ENCODE results near the gene ATP2B2.

ATP2B2 gene

GRCh38 chr3:10447110-10447509 is 58.3 kb downstream of the ATP2B2 start:
- no peak for DNase-seq

- DNase-seq = no peak
Measured at GRCh38 chr3:10445561-10446175, 59.7 kb downstream of the ATP2B2 start.

GRCh38 chr3:10444511-10444910 is 60.9 kb downstream of the ATP2B2 start:
- no peak for DNase-seq

DNA sequence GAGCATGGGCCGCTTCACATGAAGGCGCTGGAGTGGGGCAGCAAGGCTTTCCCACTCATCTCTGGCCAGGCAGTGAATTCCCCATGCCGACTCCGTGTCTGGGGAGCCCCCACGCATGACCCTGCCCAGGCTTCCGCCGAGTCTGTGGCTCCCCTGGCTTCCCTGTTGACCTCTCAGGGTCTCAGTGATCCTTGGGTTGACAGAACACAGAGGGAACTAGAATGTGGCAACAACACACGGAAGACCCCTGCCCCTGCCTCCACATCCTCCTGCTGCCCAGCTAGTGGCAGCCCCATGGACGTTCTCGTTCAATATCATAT is 61.3 kb downstream of the ATP2B2 start:
- no peak for DNase-seq

DNA sequence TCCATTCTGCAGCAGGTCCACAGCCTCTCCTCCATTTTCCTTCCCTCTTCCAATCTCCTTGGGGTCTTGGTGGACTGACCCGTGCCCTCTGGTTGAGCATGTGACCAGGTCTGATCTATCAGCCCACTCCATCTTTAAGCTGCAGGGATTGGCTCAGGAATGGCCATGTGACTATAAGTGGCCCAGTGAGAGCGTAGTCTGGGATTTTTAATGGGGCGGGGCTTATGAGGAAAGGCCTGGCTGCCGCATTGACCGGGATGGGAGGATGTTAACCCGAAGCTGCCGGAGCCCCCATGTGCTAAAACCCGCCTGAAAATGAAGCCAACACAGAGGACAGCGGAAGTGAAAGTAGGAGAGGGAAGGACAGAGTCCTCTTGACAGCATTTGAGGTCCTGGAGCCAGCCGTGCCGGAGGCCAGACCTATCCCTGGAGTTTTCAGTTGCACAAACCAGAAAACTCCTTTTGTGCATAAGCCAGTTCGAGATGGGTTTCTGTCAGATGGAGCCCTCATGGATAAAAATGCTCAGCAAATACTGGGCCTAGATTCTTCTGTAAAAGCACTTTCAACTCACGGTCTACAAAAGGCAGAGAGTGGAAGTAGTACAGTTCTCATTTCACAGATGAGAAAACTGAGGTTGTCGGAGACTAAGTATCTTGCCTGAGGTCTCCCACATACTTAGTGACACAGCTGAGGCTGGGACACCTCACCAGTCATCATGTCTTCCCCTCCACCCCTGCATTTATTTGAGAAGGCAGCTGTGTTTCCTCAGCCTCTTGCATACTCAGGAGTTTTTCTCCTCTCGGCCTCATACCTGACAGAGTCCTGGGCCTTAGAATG is 61.9 kb downstream of the ATP2B2 start:
- DNase-seq = no peak

GRCh38 chr3:10442151-10442795 is 63.1 kb downstream of the ATP2B2 start:
- no peak for DNase-seq

DNA sequence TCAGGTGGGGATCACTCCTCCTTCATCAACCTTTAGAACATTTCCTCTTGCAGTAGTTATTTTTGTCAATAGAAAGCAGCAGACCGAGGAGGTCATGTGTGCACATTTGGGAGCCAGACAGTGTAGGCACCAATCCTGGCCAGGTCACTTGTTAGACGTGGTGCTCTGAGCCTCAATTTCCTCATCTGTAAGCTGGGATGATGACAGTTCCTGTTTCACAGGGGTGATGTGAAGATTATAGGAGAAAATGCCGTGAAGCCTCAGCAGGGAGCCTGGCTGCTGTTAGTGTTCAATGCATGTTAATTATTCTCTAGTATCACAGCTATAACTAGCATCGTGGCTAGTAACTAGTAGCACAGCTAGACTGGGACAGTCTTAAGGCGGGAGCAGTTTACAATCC is 64.7 kb downstream of the ATP2B2 start:
- no peak for DNase-seq

- no peak for DNase-seq
Measured at GRCh38 chr3:10438902-10439610, 66.3 kb downstream of the ATP2B2 start.

DNA sequence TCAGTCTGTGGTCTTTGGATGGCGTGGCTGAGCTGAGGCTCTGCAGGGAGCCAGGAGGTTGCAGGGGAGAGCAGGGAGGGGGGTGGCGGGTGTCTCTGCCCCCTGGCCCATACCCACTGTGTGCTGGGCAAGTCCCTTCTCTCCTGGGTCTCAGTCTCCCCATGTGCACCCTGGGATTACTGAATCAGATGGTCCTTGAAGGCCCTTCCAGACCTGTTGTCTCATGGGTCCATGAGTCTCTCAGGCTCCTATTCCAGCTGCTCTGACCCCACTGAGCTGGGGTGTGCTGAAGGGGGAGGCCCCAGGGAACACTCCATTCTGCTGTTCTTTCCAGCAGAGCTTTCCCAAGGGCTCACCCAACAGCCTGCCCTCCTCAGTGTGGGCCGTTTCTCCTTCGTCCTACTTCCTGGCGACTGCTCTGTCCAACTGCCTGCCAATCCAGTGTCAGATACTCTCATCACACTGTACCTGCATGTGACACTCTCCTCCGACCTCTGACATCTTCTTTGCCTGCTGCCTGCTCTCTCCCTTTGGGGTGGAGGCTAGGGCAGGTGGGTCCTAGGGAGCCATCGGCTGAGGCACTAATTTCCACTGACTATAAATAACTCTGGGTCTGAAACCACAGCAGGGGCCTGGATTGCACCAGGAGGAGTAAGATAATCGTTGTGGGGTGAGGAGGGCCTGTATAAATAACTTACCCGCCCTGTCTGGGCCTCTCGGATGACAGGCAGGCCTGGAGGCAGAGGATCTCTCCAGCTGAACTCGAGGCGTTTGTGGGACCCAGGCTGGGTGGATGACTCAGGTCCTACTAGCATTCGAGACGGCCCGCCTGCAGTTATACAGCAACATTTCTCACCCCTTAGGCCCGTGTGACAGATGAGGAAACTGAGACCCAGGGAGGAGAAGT is 67.1 kb downstream of the ATP2B2 start:
- DNase-seq = no peak

- DNase-seq = no peak
Measured at GRCh38 chr3:10437272-10437994, 68.0 kb downstream of the ATP2B2 start.

- DNase-seq = no peak
Measured at GRCh38 chr3:10435850-10436249, 69.5 kb downstream of the ATP2B2 start.

DNA sequence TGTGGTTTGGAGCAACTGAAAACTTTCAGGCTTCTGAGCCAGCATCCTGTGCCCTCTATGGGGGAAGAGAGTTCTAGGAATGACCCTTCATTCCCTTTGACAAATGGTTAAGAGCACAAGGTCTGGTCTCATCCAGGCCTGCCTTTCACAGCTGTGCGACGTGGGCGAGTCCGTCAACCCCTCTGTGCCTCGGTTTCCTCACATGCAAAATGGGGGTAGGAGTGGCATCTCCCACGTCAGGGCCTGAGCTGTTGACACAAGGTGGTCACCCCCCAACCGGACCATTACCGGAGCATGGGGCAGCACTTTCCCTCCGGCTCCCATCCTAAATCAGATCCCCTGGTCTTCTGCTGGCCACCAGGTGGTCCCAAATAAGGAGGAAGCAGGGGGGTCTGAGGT is 70.4 kb downstream of the ATP2B2 start:
- no peak for DNase-seq

DNA sequence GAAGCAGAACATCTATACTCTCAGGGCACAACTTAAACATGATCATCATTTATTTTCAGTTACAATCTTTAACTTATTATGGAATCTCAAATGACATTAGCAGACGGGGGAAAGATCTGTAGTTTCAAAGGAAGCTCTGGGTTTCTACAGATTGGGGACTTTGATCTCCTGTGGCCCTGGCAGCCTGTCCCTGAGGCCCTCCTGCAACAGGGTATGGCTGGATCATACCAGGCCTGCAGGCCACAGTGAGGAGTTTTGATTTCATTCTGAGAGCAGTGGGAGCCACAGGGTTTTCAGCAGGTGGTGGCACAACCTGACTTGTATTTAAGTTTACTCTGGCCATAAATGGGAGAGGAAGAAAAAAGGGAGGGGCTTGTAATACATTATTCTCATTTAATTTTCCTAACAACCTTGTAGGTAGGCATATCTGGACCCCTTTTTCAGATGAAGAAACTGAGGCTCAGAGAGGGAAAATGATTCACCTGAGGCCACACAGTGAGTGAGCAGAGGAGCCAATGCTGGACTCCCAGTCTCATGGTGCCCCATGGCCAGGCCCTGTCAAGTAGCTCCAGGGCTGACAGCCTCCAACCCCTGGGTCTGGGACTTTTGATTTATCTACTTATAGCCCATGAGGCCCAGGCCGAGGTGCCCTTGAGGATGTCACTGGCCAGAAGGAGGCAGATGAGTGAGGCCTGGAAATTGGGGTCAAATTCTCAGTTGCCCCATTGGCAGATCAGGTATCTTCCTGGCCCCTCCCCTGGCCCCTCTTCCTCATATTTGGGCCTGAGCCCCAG is 71.0 kb downstream of the ATP2B2 start:
- DNase-seq = no peak

DNA sequence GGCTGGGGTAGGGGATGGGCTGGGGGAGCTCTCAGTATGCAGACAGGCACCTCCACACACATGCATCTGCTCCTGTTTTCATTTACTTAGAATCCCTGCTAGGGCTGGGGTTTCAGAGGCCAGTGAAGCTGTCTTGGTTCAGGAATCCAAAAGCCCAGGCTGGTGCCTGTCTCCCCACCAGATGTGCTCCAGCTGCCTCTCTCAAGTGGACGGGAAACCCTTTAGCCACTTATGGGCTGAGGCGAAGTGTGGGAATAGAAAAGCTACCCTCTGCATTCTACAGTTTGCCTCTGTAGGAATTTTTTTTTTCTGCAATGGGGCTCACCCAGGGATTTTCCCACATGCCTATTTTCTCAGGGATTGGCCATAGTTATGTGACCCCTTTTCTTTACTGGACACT is 72.5 kb downstream of the ATP2B2 start:
- DNase-seq = no peak

- DNase-seq = peak; percentile 62
Measured at GRCh38 chr3:10432156-10432845, 73.1 kb downstream of the ATP2B2 start.

- no peak for DNase-seq
Measured at GRCh38 chr3:10430805-10431204, 74.6 kb downstream of the ATP2B2 start.

GRCh38 chr3:10428406-10429091 is 76.8 kb downstream of the ATP2B2 start:
- no peak for DNase-seq

DNA sequence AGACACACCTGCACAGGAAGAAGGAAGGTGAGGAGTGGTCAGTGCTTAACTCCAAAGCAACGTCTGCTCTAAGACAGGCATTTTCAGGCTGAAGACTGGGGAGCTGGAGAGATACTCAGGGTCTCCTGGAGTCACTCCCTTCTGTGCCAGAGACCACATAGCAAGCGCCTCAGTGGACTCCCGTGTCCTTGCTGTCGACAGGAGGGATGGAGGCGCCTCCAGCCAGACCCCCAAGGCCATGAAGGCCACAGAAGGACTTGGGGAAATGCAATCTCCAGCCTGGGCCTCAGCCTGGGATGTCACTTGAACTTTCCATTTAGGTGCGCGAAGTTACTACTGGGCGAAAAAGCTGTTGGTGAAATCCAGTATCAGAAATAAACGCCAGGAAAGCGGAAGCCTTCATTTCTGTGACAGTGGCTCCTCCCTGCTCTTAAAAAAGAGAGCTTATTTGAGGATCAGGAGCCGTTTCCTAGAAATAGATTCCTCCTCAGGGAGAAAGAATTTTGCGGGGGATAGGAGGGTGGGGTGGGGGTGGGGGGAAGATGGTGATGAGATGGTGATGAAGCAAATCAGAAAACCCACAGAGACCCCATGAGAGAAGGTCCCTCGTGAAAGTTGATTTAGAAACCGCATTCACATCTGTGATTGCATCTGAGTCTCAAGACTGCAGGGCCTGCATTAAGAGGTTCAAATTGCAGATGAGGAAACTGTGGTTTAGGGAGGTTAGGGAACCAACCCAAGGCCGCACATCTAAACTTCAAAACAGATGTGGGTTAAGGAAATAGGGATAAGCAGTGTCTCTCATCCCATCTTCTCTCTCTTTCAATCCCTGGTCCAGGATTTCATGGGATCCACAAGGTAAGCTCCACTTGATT is 78.8 kb downstream of the ATP2B2 start:
- DNase-seq = no peak

Data from NCI-H2171 (cell line).